ENCODE data around the gene LHPP.
"Not testable (repeated sequence)": the region's sequence is repeated elsewhere in the genome, so short reads cannot be mapped to it uniquely, and the experiment has no call there.

The LHPP gene

GRCh38 chr10:124430077-124430476 lies 31.5 kb upstream of the LHPP start:
- H3K9ac ChIP-seq (ENCODE audit: insufficient read length, low read depth): no peak overlapping the region
- H3K27me3 ChIP-seq (ENCODE audit: insufficient read depth, insufficient read length): no peaks in the 10 kb centered on the region
- no peaks in the 10 kb centered on the region for H3K4me1 ChIP-seq (ENCODE audit: insufficient read depth, insufficient read length)
- TF ChIP-seq ZNF274 (IDR thresholded peaks at IDR 0.05; ENCODE audit: low read depth, low read length) (no peak), SUZ12 (IDR thresholded peaks at IDR 0.05; ENCODE audit: extremely low read depth, insufficient read depth, insufficient read length) (no peak)
- H3K9me3 ChIP-seq (ENCODE audit: insufficient read depth, low read length): no peaks in the 10 kb centered on the region
- DNase-seq (ENCODE audit: low read depth, low spot score): no peak
- H3K36me3 ChIP-seq (ENCODE audit: insufficient read depth, insufficient read length, low read length): no peaks in the 10 kb centered on the region
- no peak overlapping the region for H3K4me3 ChIP-seq (ENCODE audit: insufficient read length, low read depth)

GRCh38 chr10:124433461-124433860 lies 28.2 kb upstream of the LHPP start:
- DNase-seq (ENCODE audit: low read depth, low spot score): no peak
- no peaks in the 10 kb centered on the region for H3K9me3 ChIP-seq (ENCODE audit: insufficient read depth, low read length)
- no peaks in the 10 kb centered on the region for H3K36me3 ChIP-seq (ENCODE audit: insufficient read depth, insufficient read length, low read length)
- TF ChIP-seq SUZ12 (IDR thresholded peaks at IDR 0.05; ENCODE audit: extremely low read depth, insufficient read depth, insufficient read length) (no peak), ZNF274 (IDR thresholded peaks at IDR 0.05; ENCODE audit: low read depth, low read length) (no peak), YY1 (IDR thresholded peaks at IDR 0.05; ENCODE audit: insufficient read depth, insufficient read length) (no peak)
- no peak overlapping the region for H3K9ac ChIP-seq (ENCODE audit: insufficient read length, low read depth)
- no peaks in the 10 kb centered on the region for H3K27me3 ChIP-seq (ENCODE audit: insufficient read depth, insufficient read length)
- no peaks in the 10 kb centered on the region for H3K4me1 ChIP-seq (ENCODE audit: insufficient read depth, insufficient read length)
- H3K4me3 ChIP-seq (ENCODE audit: insufficient read length, low read depth): no peak overlapping the region

GRCh38 chr10:124435683-124436082 lies 25.9 kb upstream of the LHPP start:
- DNase-seq (ENCODE audit: low read depth, low spot score); H3K9ac ChIP-seq (ENCODE audit: insufficient read length, low read depth): not testable (repeated sequence)

GRCh38 chr10:124436191-124436638 lies 25.4 kb upstream of the LHPP start:
- DNase-seq (ENCODE audit: low read depth, low spot score): no peak

More at GRCh38 chr10:124435683-124436082, 25.9 kb upstream of the LHPP start:
- H3K27me3 ChIP-seq (ENCODE audit: insufficient read depth, insufficient read length); H3K4me3 ChIP-seq (ENCODE audit: insufficient read length, low read depth); H3K36me3 ChIP-seq (ENCODE audit: insufficient read depth, insufficient read length, low read length); H3K9me3 ChIP-seq (ENCODE audit: insufficient read depth, low read length); H3K4me1 ChIP-seq (ENCODE audit: insufficient read depth, insufficient read length): not testable (repeated sequence)

GRCh38 chr10:124441694-124442093 lies 19.9 kb upstream of the LHPP start:
- not testable (repeated sequence) for H3K9me3 ChIP-seq (ENCODE audit: insufficient read depth, low read length); H3K36me3 ChIP-seq (ENCODE audit: insufficient read depth, insufficient read length, low read length); DNase-seq (ENCODE audit: low read depth, low spot score); H3K4me3 ChIP-seq (ENCODE audit: insufficient read length, low read depth); H3K9ac ChIP-seq (ENCODE audit: insufficient read length, low read depth); H3K4me1 ChIP-seq (ENCODE audit: insufficient read depth, insufficient read length); H3K27me3 ChIP-seq (ENCODE audit: insufficient read depth, insufficient read length)

More at GRCh38 chr10:124436191-124436638, 25.4 kb upstream of the LHPP start:
- Histone ChIP-seq H3K9me3 (ENCODE audit: insufficient read depth, low read length) (no peaks in the 10 kb centered on the region), H3K4me3 (ENCODE audit: insufficient read length, low read depth) (no peak overlapping the region), H3K4me1 (ENCODE audit: insufficient read depth, insufficient read length) (no peaks in the 10 kb centered on the region), H3K36me3 (ENCODE audit: insufficient read depth, insufficient read length, low read length) (no peaks in the 10 kb centered on the region), H3K9ac (ENCODE audit: insufficient read length, low read depth) (no peak overlapping the region), H3K27me3 (ENCODE audit: insufficient read depth, insufficient read length) (no peaks in the 10 kb centered on the region)
- TF ChIP-seq SUZ12 (IDR thresholded peaks at IDR 0.05; ENCODE audit: extremely low read depth, insufficient read depth, insufficient read length): no peak
- TF ChIP-seq YY1 (IDR thresholded peaks at IDR 0.05; ENCODE audit: insufficient read depth, insufficient read length): no peak
- no peak for TF ChIP-seq ZNF274 (IDR thresholded peaks at IDR 0.05; ENCODE audit: low read depth, low read length)

GRCh38 chr10:124446830-124447750 lies 14.5 kb upstream of the LHPP start:
- Histone ChIP-seq H3K4me3 (ENCODE audit: insufficient read length, low read depth) (no peak overlapping the region), H3K9me3 (ENCODE audit: insufficient read depth, low read length) (no peaks in the 10 kb centered on the region), H3K36me3 (ENCODE audit: insufficient read depth, insufficient read length, low read length) (peaks cover 9% of the 10 kb centered on the region), H3K9ac (ENCODE audit: insufficient read length, low read depth) (no peak overlapping the region), H3K27me3 (ENCODE audit: insufficient read depth, insufficient read length) (no peaks in the 10 kb centered on the region), H3K4me1 (ENCODE audit: insufficient read depth, insufficient read length) (no peaks in the 10 kb centered on the region)
- no peak for DNase-seq (ENCODE audit: low read depth, low spot score)
- TF ChIP-seq ZNF274 (IDR thresholded peaks at IDR 0.05; ENCODE audit: low read depth, low read length) (no peak), SUZ12 (IDR thresholded peaks at IDR 0.05; ENCODE audit: extremely low read depth, insufficient read depth, insufficient read length) (no peak), YY1 (IDR thresholded peaks at IDR 0.05; ENCODE audit: insufficient read depth, insufficient read length) (no peak)

- H3K36me3 ChIP-seq (ENCODE audit: insufficient read depth, insufficient read length, low read length): peaks cover 9% of the 10 kb centered on the region
- no peak for DNase-seq (ENCODE audit: low read depth, low spot score)
- no peaks in the 10 kb centered on the region for H3K4me1 ChIP-seq (ENCODE audit: insufficient read depth, insufficient read length)
- no peaks in the 10 kb centered on the region for H3K9me3 ChIP-seq (ENCODE audit: insufficient read depth, low read length)
- H3K9ac ChIP-seq (ENCODE audit: insufficient read length, low read depth): peak overlapping the region; percentile 42
- no peaks in the 10 kb centered on the region for H3K27me3 ChIP-seq (ENCODE audit: insufficient read depth, insufficient read length)
- TF ChIP-seq SUZ12 (IDR thresholded peaks at IDR 0.05; ENCODE audit: extremely low read depth, insufficient read depth, insufficient read length) (no peak), YY1 (IDR thresholded peaks at IDR 0.05; ENCODE audit: insufficient read depth, insufficient read length) (no peak), ZNF274 (IDR thresholded peaks at IDR 0.05; ENCODE audit: low read depth, low read length) (no peak)
- peak overlapping the region; percentile 82 for H3K4me3 ChIP-seq (ENCODE audit: insufficient read length, low read depth)
These were observed 13.7 kb upstream of the LHPP start for GRCh38 chr10:124447751-124448466.
